Suprapubic skin (tissue), 4 donors: ENCODE results near the gene PPFIA4. TPM values are rescaled to one million over a fixed set of nuclear protein-coding genes. Genes with fewer than 3 reads are reported as not detected.

Experiments used
- DNase-seq, 2 donors: peaks; one replicate each; pipeline ENCODE4 v3.0.0-alpha.2; 2019; ENCODE audit warnings: low spot score in 2 of 2
- H3K27ac ChIP-seq: fragments of 200-600 bp; sonication (generic); one replicate; pipeline ENCODE4 v1.5.1; 2019
- H3K27me3 ChIP-seq: fragments of 200-600 bp; sonication (generic); one replicate; pipeline ENCODE4 v1.5.1; 2019
- H3K36me3 ChIP-seq: fragments of 200-600 bp; sonication (generic); one replicate; pipeline ENCODE4 v1.5.1; 2019
- H3K4me1 ChIP-seq: fragments of 200-600 bp; sonication (generic); one replicate; pipeline ENCODE4 v1.5.1; 2019
- H3K4me3 ChIP-seq: fragments of 200-600 bp; sonication (generic); one replicate; pipeline ENCODE4 v1.5.1; 2019; ENCODE audit warnings: mild to moderate bottlenecking
- H3K9me3 ChIP-seq: fragments of 200-600 bp; sonication (generic); one replicate; pipeline ENCODE4 v1.5.1; 2019
- EP300 ChIP-seq: sonication (generic); formaldehyde crosslinking; IDR thresholded peaks from one replicate; pipeline ENCODE4 v1.6.1; 2017; ENCODE audit warnings: antibody characterized with exemption
- POLR2A ChIP-seq, 2 donors: fragments of 450-650 bp; IDR thresholded peaks; one replicate each; pipeline ENCODE4 v1.6.1; 2017; ENCODE audit warnings: antibody characterized with exemption in 2 of 2, mild to moderate bottlenecking in 2 of 2, moderate library complexity in 2 of 2
- POLR2AphosphoS5 ChIP-seq, 3 donors: sonication (generic); formaldehyde crosslinking; IDR thresholded peaks; one replicate each; pipeline ENCODE4 v1.6.1; 2017; ENCODE audit warnings: antibody characterized with exemption in 3 of 3
- WGBS: methylation state at CpG from one replicate; pipeline ENCODE4 v1.1.5; 2018; 5-methylcytosine and 5-hydroxymethylcytosine counted together
- total RNA-seq, 4 donors: library from RNA; depleted of rRNA; stranded (reverse); fragments of >200 nt; gene quantifications; one replicate each; pipeline ENCODE4 v1.1.0, GENCODE V29; 2016
- TF ChIP-seq, protein P1 (sequence below), 2 donors: fragments of 200-600 bp in 1 of 2; fragments of 450-650 bp in 1 of 2; sonication (generic) in 1 of 2; IDR thresholded peaks; one replicate each; pipeline ENCODE4 v1.5.1; 2016 to 2019; ENCODE audit warnings: antibody characterized with exemption in 2 of 2, mild to moderate bottlenecking in 1 of 2, moderate library complexity in 1 of 2

The PPFIA4 gene
- total RNA-seq, 4 donors from 2014 or later, result 0.26 to 38.7 (median 1.5) TPM

DNA sequence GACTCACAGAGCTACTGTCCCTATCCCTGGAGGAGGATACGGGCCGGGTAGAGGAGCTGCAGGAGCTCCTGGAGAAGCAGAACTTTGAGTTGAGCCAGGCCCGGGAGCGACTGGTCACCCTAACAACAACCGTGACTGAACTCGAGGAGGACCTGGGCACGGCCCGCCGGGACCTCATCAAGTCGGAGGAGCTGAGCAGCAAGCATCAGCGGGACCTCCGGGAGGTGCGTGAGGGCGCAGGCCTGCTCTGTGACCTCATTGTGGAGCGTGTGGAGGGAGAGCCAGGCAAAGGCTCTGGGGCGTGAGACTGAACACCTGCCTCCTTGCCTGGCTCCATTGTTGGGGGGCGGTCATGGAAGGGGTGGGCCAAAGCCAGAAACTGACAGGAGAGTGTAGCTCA is 19.0 kb downstream of the PPFIA4 start:
- 92% methylated on average over 17 of the region's 17 CpGs for WGBS
- DNase-seq, result no peak
- TF ChIP-seq EP300, result no peak
- TF ChIP-seq POLR2A (IDR thresholded peaks at IDR 0.05), result no peak
- TF ChIP-seq, protein P1, sequence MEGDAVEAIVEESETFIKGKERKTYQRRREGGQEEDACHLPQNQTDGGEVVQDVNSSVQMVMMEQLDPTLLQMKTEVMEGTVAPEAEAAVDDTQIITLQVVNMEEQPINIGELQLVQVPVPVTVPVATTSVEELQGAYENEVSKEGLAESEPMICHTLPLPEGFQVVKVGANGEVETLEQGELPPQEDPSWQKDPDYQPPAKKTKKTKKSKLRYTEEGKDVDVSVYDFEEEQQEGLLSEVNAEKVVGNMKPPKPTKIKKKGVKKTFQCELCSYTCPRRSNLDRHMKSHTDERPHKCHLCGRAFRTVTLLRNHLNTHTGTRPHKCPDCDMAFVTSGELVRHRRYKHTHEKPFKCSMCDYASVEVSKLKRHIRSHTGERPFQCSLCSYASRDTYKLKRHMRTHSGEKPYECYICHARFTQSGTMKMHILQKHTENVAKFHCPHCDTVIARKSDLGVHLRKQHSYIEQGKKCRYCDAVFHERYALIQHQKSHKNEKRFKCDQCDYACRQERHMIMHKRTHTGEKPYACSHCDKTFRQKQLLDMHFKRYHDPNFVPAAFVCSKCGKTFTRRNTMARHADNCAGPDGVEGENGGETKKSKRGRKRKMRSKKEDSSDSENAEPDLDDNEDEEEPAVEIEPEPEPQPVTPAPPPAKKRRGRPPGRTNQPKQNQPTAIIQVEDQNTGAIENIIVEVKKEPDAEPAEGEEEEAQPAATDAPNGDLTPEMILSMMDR (IDR thresholded peaks at IDR 0.05), result no peak
- TF ChIP-seq POLR2AphosphoS5 (IDR thresholded peaks at IDR 0.05), result no peak
- Histone ChIP-seq H3K9me3 (no peaks in the 10 kb centered on the region), H3K27me3 (no peaks in the 10 kb centered on the region), H3K4me1 (no peaks in the 10 kb centered on the region), H3K36me3 (no peaks in the 10 kb centered on the region), H3K27ac (no peak overlapping the region), H3K4me3 (no peak overlapping the region)

DNA sequence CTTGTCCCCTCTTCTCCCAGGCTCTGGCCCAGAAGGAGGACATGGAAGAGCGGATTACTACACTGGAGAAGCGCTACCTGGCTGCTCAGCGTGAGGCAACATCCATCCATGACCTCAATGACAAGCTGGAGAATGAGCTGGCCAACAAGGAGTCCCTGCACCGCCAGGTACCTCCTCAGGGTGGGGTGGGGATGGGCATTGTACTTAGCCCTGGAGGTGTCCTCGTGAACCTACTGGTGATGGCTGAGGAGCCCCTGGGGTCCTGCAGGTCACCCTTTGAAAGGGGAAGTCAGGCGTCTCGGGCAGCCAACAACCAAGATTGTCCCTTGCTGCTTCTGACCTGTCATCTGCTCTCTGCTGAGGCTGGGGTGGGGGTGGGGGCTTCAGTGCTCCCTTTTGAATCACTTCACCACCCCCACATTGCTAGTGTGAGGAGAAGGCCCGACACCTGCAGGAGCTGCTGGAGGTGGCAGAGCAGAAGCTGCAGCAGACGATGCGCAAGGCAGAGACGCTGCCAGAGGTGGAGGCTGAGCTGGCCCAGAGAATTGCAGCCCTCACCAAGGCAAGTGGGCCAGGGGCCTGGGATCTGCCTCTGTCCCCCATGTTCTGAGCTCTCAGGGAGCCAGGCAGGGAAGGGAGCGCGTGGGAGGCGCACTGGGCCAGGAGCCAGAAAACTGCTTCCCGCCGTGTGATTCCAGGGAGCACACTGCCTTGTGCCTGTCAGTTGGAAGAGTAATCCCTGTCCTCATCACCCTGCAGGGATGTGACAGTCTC is 19.7 kb downstream of the PPFIA4 start:
- 81% methylated on average over 16 of the region's 16 CpGs for WGBS
- TF ChIP-seq, protein P1 (IDR thresholded peaks at IDR 0.05), result no peak
- TF ChIP-seq POLR2AphosphoS5 (IDR thresholded peaks at IDR 0.05), result no peak
- TF ChIP-seq EP300, result no peak
- TF ChIP-seq POLR2A (IDR thresholded peaks at IDR 0.05), result no peak
- DNase-seq, result no peak
- Histone ChIP-seq H3K27ac (no peak overlapping the region), H3K9me3 (no peaks in the 10 kb centered on the region), H3K36me3 (no peaks in the 10 kb centered on the region), H3K4me3 (no peak overlapping the region), H3K27me3 (no peaks in the 10 kb centered on the region), H3K4me1 (no peaks in the 10 kb centered on the region)

DNA sequence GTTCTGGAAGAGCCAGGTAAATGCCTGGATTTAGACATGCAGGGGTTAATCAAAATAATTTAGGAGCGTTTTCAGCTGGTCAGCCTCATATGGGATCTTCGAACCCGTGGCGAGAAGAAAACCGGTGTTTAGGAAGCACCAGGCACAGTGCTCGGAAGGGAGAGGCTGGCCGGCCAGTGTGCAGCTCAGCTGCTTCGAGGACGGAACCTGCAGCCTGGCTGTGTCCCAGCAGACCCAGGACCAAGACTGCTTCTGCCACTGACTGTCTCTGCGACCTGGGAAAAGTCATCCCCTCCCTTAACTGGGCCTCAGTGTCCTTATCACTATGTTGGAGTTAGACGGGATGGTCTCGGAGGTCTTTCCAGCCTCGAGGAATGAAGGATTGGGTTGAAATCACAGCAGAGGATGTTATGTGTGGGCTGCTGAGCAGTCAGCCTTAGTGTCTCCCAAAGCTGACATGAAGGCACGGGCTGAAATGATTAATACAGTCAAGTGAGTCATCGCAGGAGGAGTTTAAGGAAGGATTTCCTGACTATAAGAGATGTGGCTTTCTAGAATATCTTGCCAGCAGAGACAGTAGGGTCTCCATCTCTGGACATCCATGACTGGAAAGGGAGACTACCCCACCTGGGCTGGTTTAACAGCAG is 20.8 kb downstream of the PPFIA4 start:
- Histone ChIP-seq H3K27ac (no peak overlapping the region), H3K9me3 (no peaks in the 10 kb centered on the region), H3K4me3 (no peak overlapping the region), H3K27me3 (no peaks in the 10 kb centered on the region), H3K36me3 (no peaks in the 10 kb centered on the region), H3K4me1 (no peaks in the 10 kb centered on the region)
- WGBS, result 58% methylated on average over 15 of the region's 15 CpGs
- no peak for DNase-seq
- no peak for TF ChIP-seq EP300
- TF ChIP-seq POLR2AphosphoS5 (IDR thresholded peaks at IDR 0.05), result no peak
- no peak for TF ChIP-seq POLR2A (IDR thresholded peaks at IDR 0.05)
- TF ChIP-seq, protein P1 (IDR thresholded peaks at IDR 0.05), result no peak

DNA sequence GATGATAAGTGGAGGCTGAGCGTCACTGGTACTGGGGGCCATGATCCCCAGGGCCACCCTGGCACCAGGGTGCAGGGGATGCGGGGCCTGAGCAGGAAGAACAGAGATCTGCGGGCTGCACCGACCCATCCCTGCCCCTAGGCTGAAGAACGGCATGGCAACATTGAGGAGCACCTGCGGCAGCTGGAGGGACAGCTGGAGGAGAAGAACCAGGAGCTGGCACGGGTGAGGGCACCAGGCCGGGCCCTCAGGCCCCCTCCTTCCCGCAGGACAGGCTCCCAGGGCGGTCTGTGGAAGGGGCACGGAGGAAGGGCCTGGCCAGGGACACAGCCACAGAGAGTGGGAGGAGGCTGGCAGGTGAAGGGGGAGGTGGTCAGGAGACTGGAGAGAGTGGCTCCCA is 21.8 kb downstream of the PPFIA4 start:
- WGBS, result 74% methylated on average over 11 of the region's 11 CpGs
- Histone ChIP-seq H3K9me3 (no peaks in the 10 kb centered on the region), H3K27ac (no peak overlapping the region), H3K27me3 (no peaks in the 10 kb centered on the region), H3K36me3 (no peaks in the 10 kb centered on the region), H3K4me1 (no peaks in the 10 kb centered on the region), H3K4me3 (no peak overlapping the region)
- no peak for DNase-seq
- no peak for TF ChIP-seq POLR2A (IDR thresholded peaks at IDR 0.05)
- TF ChIP-seq POLR2AphosphoS5 (IDR thresholded peaks at IDR 0.05), result no peak
- no peak for TF ChIP-seq EP300
- TF ChIP-seq, protein P1 (IDR thresholded peaks at IDR 0.05), result no peak

DNA sequence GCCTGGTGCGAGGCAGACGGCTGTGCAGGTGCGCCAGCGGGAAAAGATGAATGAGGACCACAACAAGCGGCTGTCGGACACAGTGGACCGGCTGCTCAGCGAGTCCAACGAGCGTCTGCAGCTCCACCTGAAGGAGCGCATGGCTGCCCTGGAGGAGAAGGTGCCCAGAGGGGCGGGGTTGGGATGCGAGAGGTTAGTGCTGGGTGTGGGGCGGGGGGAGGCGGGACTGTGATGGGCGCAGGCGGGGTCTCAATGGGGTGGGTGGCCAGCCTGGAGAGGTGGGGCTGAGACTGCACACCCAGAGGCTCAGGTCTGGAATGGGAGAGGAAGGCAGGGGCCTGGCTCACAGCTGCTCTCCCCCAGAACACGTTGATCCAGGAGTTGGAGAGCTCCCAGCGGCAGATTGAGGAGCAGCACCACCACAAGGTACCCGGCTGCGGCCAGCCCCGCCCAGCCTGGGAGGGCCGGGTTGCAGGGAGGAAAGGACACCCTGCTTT is 22.3 kb downstream of the PPFIA4 start:
- DNase-seq, result no peak
- Histone ChIP-seq H3K9me3 (no peaks in the 10 kb centered on the region), H3K27ac (no peak overlapping the region), H3K4me1 (no peaks in the 10 kb centered on the region), H3K27me3 (no peaks in the 10 kb centered on the region), H3K4me3 (no peak overlapping the region), H3K36me3 (no peaks in the 10 kb centered on the region)
- TF ChIP-seq POLR2A (IDR thresholded peaks at IDR 0.05) (no peak), EP300 (no peak), POLR2AphosphoS5 (IDR thresholded peaks at IDR 0.05) (no peak)
- TF ChIP-seq, protein P1 (IDR thresholded peaks at IDR 0.05), result no peak
- 63% methylated on average over 21 of the region's 23 CpGs for WGBS
